Stomach (tissue), 4 donors: ENCODE data around the gene PHACTR4.

Experiments
- EP300 ChIP-seq: sonication (generic); formaldehyde crosslinking; IDR thresholded peaks from one replicate; pipeline ENCODE4 v1.6.1; 2017; ENCODE audit warnings: antibody characterized with exemption
- POLR2A ChIP-seq, 4 donors: fragments of 450-650 bp; IDR thresholded peaks; one replicate each; pipeline ENCODE4 v1.6.1; 2016; ENCODE audit warnings: antibody characterized with exemption in 4 of 4, control low read depth in 2 of 4, mild to moderate bottlenecking in 1 of 4, moderate library complexity in 1 of 4
- POLR2AphosphoS5 ChIP-seq, 3 donors: sonication (generic); formaldehyde crosslinking; IDR thresholded peaks; one replicate each; pipeline ENCODE4 v1.6.1; 2016; ENCODE audit warnings: antibody characterized with exemption in 3 of 3
- TF ChIP-seq, protein P1 (sequence below), 7 experiments: fragments of 450-650 bp in 4 of 7; fragments of 200-600 bp in 3 of 7; sonication (generic) in 3 of 7; IDR thresholded peaks; one replicate each; pipeline ENCODE4 v1.5.1; 2016 to 2019; ENCODE audit warnings: antibody characterized with exemption in 7 of 7, control low read depth in 2 of 7, mild to moderate bottlenecking in 1 of 7

DNA sequence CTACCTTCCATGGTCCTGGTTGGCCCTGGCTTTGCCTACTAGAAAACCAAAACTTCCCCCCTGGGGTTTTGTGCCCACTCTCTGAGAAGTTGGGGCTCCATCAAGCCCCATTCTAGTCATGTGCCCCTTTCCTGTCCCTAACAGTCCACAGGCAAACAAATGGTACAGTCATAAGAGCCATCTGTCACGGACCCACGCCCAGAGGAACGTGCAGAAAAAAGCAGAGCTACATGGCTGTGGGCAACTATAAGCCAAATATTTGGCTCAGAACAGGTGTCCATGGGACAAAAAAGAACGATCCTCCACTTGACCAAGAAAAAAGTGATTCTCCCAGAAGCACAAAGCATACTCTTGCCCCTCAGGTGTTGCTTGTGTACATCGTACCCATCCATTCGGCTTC is 168.7 kb downstream of the PHACTR4 start:
- TF ChIP-seq EP300 (no peak), POLR2A (IDR thresholded peaks at IDR 0.05) (no peak), POLR2AphosphoS5 (IDR thresholded peaks at IDR 0.05) (no peak)
- TF ChIP-seq, protein P1, sequence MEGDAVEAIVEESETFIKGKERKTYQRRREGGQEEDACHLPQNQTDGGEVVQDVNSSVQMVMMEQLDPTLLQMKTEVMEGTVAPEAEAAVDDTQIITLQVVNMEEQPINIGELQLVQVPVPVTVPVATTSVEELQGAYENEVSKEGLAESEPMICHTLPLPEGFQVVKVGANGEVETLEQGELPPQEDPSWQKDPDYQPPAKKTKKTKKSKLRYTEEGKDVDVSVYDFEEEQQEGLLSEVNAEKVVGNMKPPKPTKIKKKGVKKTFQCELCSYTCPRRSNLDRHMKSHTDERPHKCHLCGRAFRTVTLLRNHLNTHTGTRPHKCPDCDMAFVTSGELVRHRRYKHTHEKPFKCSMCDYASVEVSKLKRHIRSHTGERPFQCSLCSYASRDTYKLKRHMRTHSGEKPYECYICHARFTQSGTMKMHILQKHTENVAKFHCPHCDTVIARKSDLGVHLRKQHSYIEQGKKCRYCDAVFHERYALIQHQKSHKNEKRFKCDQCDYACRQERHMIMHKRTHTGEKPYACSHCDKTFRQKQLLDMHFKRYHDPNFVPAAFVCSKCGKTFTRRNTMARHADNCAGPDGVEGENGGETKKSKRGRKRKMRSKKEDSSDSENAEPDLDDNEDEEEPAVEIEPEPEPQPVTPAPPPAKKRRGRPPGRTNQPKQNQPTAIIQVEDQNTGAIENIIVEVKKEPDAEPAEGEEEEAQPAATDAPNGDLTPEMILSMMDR (IDR thresholded peaks at IDR 0.05), result no peak
